Body of pancreas (tissue), 4 donors: ENCODE data around the gene RBMS1.

ENCODE experiments used
- POLR2A ChIP-seq, 3 donors: fragments of 450-650 bp; IDR thresholded peaks; one replicate each; pipeline ENCODE4 v1.6.1; 2016; ENCODE audit warnings: antibody characterized with exemption in 3 of 3, mild to moderate bottlenecking in 2 of 3
- TF ChIP-seq, protein P1 (sequence below), 7 experiments: fragments of 450-650 bp in 4 of 7; fragments of 200-600 bp in 3 of 7; sonication (generic) in 3 of 7; IDR thresholded peaks; one replicate each; pipeline ENCODE4 v1.5.1; 2016 to 2019; ENCODE audit warnings: antibody characterized with exemption in 7 of 7

DNA sequence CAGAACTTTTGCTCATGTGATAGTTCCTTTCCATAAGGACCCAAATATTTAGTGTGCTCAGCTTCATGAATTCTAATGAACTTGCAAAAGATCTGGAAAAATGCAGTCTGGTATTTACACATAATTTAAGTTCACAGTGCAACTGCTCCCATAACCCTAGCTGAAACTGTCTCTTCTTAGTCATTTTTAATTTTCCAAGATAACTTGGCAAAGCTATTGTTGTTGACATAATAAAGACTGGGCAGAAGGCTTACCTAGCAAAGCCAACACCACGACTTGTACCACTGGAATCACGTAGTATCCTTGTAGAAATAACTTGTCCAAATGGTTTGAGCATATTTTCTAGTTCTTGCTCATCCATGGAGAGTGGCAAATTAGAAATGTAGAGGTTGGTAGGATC is 190.5 kb downstream of the RBMS1 start:
- TF ChIP-seq, protein P1, sequence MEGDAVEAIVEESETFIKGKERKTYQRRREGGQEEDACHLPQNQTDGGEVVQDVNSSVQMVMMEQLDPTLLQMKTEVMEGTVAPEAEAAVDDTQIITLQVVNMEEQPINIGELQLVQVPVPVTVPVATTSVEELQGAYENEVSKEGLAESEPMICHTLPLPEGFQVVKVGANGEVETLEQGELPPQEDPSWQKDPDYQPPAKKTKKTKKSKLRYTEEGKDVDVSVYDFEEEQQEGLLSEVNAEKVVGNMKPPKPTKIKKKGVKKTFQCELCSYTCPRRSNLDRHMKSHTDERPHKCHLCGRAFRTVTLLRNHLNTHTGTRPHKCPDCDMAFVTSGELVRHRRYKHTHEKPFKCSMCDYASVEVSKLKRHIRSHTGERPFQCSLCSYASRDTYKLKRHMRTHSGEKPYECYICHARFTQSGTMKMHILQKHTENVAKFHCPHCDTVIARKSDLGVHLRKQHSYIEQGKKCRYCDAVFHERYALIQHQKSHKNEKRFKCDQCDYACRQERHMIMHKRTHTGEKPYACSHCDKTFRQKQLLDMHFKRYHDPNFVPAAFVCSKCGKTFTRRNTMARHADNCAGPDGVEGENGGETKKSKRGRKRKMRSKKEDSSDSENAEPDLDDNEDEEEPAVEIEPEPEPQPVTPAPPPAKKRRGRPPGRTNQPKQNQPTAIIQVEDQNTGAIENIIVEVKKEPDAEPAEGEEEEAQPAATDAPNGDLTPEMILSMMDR (IDR thresholded peaks at IDR 0.05): no peak
- TF ChIP-seq POLR2A (IDR thresholded peaks at IDR 0.05): no peak
